Astrocyte of the spinal cord (primary cell): Measurements from ENCODE around the gene SNX10.

Experiments used
- DNase-seq: peaks from one replicate; pipeline ENCODE4 v3.0.0; 2011; ENCODE audit warnings: low read depth, low spot score
- H3K4me3 ChIP-seq: 2 replicates; pipeline ENCODE4 v1.5.1; 2011; ENCODE audit warnings: low read depth, mild to moderate bottlenecking, low read length, moderate library complexity
- CTCF ChIP-seq: IDR thresholded peaks from 2 replicates; pipeline ENCODE4 v1.5.1; 2012; ENCODE audit warnings: low read depth, mild to moderate bottlenecking, low read length, inconsistent platforms
- in situ Hi-C: cut with HindIII; loops from 2 replicates; pipeline ENCODE4 v1.10.0; 2017; ENCODE audit warnings: low sequenced_read_pairs

SNX10 gene

GRCh38 chr7:26365077-26365900 is 73.6 kb downstream of the SNX10 start:
- peak; percentile 53 for TF ChIP-seq CTCF
- peak; percentile 81 for DNase-seq
- in situ Hi-C loops: no loop called here
- H3K4me3 ChIP-seq: no peak overlapping the region

GRCh38 chr7:26365901-26366275 is 74.2 kb downstream of the SNX10 start:
- H3K4me3 ChIP-seq: no peak overlapping the region
- no peak for TF ChIP-seq CTCF
- in situ Hi-C loops: no loop called here
- DNase-seq: no peak

- no peak for DNase-seq
- in situ Hi-C loops: no loop called here
- H3K4me3 ChIP-seq: no peak overlapping the region
- TF ChIP-seq CTCF: no peak
Observed at GRCh38 chr7:26367219-26367711, 75.6 kb downstream of the SNX10 start.

GRCh38 chr7:26368542-26368941 is 76.9 kb downstream of the SNX10 start:
- in situ Hi-C loops: no loop called here
- H3K4me3 ChIP-seq: no peak overlapping the region
- TF ChIP-seq CTCF: peak; percentile 6
- peak; percentile 12 for DNase-seq

- peak; percentile 54 for DNase-seq
- no peak overlapping the region for H3K4me3 ChIP-seq
- in situ Hi-C loops: no loop called here
- peak; percentile 74 for TF ChIP-seq CTCF
Observed at GRCh38 chr7:26369593-26369992, 77.9 kb downstream of the SNX10 start.

GRCh38 chr7:26370011-26370410 is 78.3 kb downstream of the SNX10 start:
- in situ Hi-C loops: no loop called here
- no peak overlapping the region for H3K4me3 ChIP-seq
- no peak for TF ChIP-seq CTCF
- DNase-seq: no peak
